Panc1 (cell line): ENCODE data around the gene TNK1. TPM values are rescaled to one million over a fixed set of nuclear protein-coding genes. Genes with fewer than 3 reads are reported as not detected.

ENCODE experiments used
- ATAC-seq: fragments of 200-7000 bp; cut with Tn5 transposase; 2 replicates; pipeline ENCODE4 v1.9.1; 2020; ENCODE audit warnings: mild to moderate bottlenecking, moderate library complexity
- BruUV-seq: library from RNA; stranded (reverse); fragments of 400-500 nt; replicated peaks from 2 replicates; lab custom pipeline; 2021; lab: Mats Ljungman, UMichigan
- CTCF ChIA-PET: fragments of 300-600 bp; sonication (Branson Sonifier 250); formaldehyde crosslinking; loops from one replicate; lab custom pipeline; 2022; ENCODE audit warnings: antibody characterized with exemption; lab: Charles Lee
- POLR2A ChIA-PET: fragments of 300-600 bp; sonication (Branson Sonifier 250); formaldehyde crosslinking; loops from one replicate; lab custom pipeline; 2022; ENCODE audit warnings: antibody characterized with exemption; lab: Charles Lee
- DNase-seq: peaks from one replicate; pipeline ENCODE4 v3.0.0-alpha.2; 2010; ENCODE audit warnings: low read depth, low spot score
- H3K27ac ChIP-seq: 2 replicates; pipeline ENCODE4 v1.5.1; 2011; ENCODE audit warnings: mild to moderate bottlenecking, low read length, inconsistent platforms
- H3K27me3 ChIP-seq: fragments of 200-500 bp; sonication (Bioruptor generic); 2 replicates; pipeline ENCODE4 v1.6.0; 2014; ENCODE audit warnings: low read length, inconsistent platforms; ENCODE audit not compliant: control insufficient read depth, insufficient read depth
- H3K36me3 ChIP-seq: fragments of 200-500 bp; sonication (Bioruptor generic); 2 replicates; pipeline ENCODE4 v1.5.1; 2014; ENCODE audit warnings: inconsistent platforms, mild to moderate bottlenecking, low read length, moderate library complexity; ENCODE audit not compliant: control insufficient read depth, insufficient read depth
- H3K4me1 ChIP-seq: 2 replicates; pipeline ENCODE4 v1.5.1; 2011; ENCODE audit warnings: inconsistent platforms, mild to moderate bottlenecking, low read length, moderate library complexity; ENCODE audit not compliant: control insufficient read depth, insufficient read depth
- H3K4me3 ChIP-seq, 2 experiments: 2 replicates each; pipeline ENCODE4 v1.5.1; 2011 to 2012; ENCODE audit warnings: low read depth in 2 of 2, low read length in 2 of 2, mild to moderate bottlenecking in 2 of 2, inconsistent platforms in 1 of 2, moderate library complexity in 1 of 2
- H3K9me3 ChIP-seq: fragments of 200-500 bp; sonication (Bioruptor generic); 2 replicates; pipeline ENCODE4 v1.5.1; 2014; ENCODE audit warnings: low read depth, mild to moderate bottlenecking, inconsistent platforms, low read length, moderate library complexity; ENCODE audit not compliant: control insufficient read depth, insufficient read depth
- POLR2AphosphoS5 ChIP-seq: IDR thresholded peaks from 2 replicates; pipeline ENCODE4 v1.6.1; 2012; ENCODE audit warnings: mild to moderate bottlenecking, low read depth, low read length, moderate library complexity
- SIN3A ChIP-seq: IDR thresholded peaks from 2 replicates; pipeline ENCODE4 v1.6.1; 2012; ENCODE audit warnings: low read depth, mild to moderate bottlenecking, low read length, moderate library complexity, borderline replicate concordance; ENCODE audit not compliant: insufficient read depth
- TCF7L2 ChIP-seq: IDR thresholded peaks from 2 replicates; pipeline ENCODE4 v1.6.1; 2011; ENCODE audit warnings: mild to moderate bottlenecking, low read depth, low read length, inconsistent platforms
- in situ Hi-C: cut with HindIII; loops from 2 replicates; pipeline ENCODE4 v1.10.0; 2016; ENCODE audit warnings: low sequenced_read_pairs, low pct_unique_long_range_greater_than_20kb
- intact Hi-C: fragments of 100-400 bp; cut with micrococcal nuclease; formaldehyde crosslinking; loops from one replicate; pipeline ENCODE4 v1.10.0; 2022; ENCODE audit not compliant: unreplicated experiment
- total RNA-seq: library from RNA; stranded (reverse); gene quantifications from one replicate; pipeline ENCODE4 v1.2.1, GENCODE V29; 2021; ENCODE audit not compliant: unreplicated experiment
- TF ChIP-seq, protein P1 (sequence below): fragments of 450-650 bp; IDR thresholded peaks from 2 replicates; pipeline ENCODE4 v1.5.1; 2017; ENCODE audit warnings: mild to moderate bottlenecking
- TF ChIP-seq, protein P2 (sequence below), 2 experiments: IDR thresholded peaks; 2 replicates each; pipeline ENCODE4 v1.6.1; 2011 to 2012; ENCODE audit warnings: low read depth in 2 of 2, control low read depth in 1 of 2, low read length in 1 of 2, mild to moderate bottlenecking in 1 of 2, moderate library complexity in 1 of 2; ENCODE audit not compliant: insufficient read depth in 1 of 2

Gene TNK1
- total RNA-seq, 1 experiment from 2014 or later = 6.2 TPM

DNA sequence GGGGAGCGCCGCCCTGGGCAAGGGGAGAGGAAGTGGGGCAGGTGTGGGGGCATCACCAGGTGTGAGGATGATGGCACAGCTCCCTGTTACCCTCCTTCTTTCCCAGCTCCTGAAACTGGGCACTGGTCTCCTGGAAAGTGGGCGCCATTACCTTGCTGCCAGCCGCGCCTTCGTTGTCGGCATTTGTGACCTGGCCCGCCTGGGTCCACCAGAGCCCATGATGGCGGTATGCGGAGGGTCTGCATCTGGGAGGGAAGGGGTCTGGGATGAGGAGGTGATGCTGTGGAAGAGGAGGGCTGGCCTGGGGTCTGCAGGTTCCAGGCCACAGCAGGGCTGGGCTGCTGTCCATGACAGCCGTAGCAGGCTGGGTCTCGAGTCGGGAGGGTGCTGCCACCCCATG, 39.0 kb upstream of the TNK1 start:
- TF ChIP-seq TCF7L2 = no peak
- TF ChIP-seq, protein P1, sequence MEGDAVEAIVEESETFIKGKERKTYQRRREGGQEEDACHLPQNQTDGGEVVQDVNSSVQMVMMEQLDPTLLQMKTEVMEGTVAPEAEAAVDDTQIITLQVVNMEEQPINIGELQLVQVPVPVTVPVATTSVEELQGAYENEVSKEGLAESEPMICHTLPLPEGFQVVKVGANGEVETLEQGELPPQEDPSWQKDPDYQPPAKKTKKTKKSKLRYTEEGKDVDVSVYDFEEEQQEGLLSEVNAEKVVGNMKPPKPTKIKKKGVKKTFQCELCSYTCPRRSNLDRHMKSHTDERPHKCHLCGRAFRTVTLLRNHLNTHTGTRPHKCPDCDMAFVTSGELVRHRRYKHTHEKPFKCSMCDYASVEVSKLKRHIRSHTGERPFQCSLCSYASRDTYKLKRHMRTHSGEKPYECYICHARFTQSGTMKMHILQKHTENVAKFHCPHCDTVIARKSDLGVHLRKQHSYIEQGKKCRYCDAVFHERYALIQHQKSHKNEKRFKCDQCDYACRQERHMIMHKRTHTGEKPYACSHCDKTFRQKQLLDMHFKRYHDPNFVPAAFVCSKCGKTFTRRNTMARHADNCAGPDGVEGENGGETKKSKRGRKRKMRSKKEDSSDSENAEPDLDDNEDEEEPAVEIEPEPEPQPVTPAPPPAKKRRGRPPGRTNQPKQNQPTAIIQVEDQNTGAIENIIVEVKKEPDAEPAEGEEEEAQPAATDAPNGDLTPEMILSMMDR = no peak
- H3K27me3 ChIP-seq = no peaks in the 10 kb centered on the region
- ChIA-PET CTCF (no interaction called here), POLR2A (interaction anchor here (0.5 kb wide), 1 partner anchor 310 kb away, joined by 3 read pairs; no protein-coding TSS in a partner anchor)
- intact Hi-C loops (no loop called here), in situ Hi-C loops (no loop called here)
- no peak overlapping the region for H3K4me3 ChIP-seq
- no TSS peak for BruUV-seq
- DNase-seq (no peak), ATAC-seq (no peak)
- no peaks in the 10 kb centered on the region for H3K36me3 ChIP-seq
- H3K9me3 ChIP-seq = no peaks in the 10 kb centered on the region
- no peaks in the 10 kb centered on the region for H3K4me1 ChIP-seq
- no peak overlapping the region for H3K27ac ChIP-seq

DNA sequence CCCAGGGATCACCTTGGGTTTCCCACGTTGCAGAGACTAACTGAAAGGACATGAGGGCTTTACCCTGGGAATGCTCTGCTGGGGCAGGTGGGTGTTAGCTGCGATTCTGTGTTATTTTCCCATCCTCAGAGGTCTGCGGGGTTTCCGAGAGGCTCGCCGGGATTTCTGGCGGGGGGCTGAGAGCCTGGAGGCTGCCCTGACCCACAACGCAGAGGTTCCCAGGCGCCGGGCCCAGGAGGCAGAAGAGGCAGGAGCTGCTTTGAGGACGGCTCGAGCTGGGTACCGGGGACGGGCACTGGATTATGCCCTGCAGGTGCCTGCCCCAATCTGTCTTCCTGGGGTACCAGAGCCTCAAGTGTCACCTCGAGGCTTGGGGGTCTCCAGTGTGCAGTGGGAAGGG, 37.6 kb upstream of the TNK1 start:
- in situ Hi-C loops = no loop called here
- ChIA-PET POLR2A (no interaction called here), CTCF (interaction anchor here (0.7 kb wide), 1 partner anchor 24 kb away, joined by 5 read pairs; no protein-coding TSS in a partner anchor)
- TF ChIP-seq TCF7L2 (no peak), POLR2AphosphoS5 (no peak), SIN3A (no peak)
- TF ChIP-seq, protein P1 = no peak
- TF ChIP-seq, protein P2, sequence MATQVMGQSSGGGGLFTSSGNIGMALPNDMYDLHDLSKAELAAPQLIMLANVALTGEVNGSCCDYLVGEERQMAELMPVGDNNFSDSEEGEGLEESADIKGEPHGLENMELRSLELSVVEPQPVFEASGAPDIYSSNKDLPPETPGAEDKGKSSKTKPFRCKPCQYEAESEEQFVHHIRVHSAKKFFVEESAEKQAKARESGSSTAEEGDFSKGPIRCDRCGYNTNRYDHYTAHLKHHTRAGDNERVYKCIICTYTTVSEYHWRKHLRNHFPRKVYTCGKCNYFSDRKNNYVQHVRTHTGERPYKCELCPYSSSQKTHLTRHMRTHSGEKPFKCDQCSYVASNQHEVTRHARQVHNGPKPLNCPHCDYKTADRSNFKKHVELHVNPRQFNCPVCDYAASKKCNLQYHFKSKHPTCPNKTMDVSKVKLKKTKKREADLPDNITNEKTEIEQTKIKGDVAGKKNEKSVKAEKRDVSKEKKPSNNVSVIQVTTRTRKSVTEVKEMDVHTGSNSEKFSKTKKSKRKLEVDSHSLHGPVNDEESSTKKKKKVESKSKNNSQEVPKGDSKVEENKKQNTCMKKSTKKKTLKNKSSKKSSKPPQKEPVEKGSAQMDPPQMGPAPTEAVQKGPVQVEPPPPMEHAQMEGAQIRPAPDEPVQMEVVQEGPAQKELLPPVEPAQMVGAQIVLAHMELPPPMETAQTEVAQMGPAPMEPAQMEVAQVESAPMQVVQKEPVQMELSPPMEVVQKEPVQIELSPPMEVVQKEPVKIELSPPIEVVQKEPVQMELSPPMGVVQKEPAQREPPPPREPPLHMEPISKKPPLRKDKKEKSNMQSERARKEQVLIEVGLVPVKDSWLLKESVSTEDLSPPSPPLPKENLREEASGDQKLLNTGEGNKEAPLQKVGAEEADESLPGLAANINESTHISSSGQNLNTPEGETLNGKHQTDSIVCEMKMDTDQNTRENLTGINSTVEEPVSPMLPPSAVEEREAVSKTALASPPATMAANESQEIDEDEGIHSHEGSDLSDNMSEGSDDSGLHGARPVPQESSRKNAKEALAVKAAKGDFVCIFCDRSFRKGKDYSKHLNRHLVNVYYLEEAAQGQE (IDR thresholded peaks at IDR 0.05; ENCODE audit: insufficient read depth in 1 of 2, low read depth in 2 of 2, low read length in 1 of 2) = no peak
- Histone ChIP-seq H3K27ac (no peak overlapping the region), H3K9me3 (no peaks in the 10 kb centered on the region), H3K4me1 (no peaks in the 10 kb centered on the region), H3K36me3 (no peaks in the 10 kb centered on the region), H3K27me3 (no peaks in the 10 kb centered on the region), H3K4me3 (no peak overlapping the region)
- intact Hi-C loops = no loop called here
- DNase-seq (no peak), ATAC-seq (no peak)
- BruUV-seq = no TSS peak
